ENCODE measurements around the gene MB21D2.

MB21D2 gene

GRCh38 chr3:192911293-192911692 lies 6.4 kb downstream of the MB21D2 start:
- DNase-seq (ENCODE audit: low spot score in 2 of 2) (no peak), ATAC-seq (no peak)
- H3K4me3 Mint-ChIP-seq: no peak overlapping the region
- peaks cover 13% of the 10 kb centered on the region for H3K36me3 Mint-ChIP-seq
- H3K27ac Mint-ChIP-seq: no peak overlapping the region
- peaks cover 11% of the 10 kb centered on the region for H3K4me1 Mint-ChIP-seq
- H3K9me3 Mint-ChIP-seq: peaks cover 3% of the 10 kb centered on the region

- Mint-ChIP-seq H3K4me1 (peaks cover 6% of the 10 kb centered on the region), H3K4me3 (no peak overlapping the region), H3K36me3 (peaks cover 19% of the 10 kb centered on the region), H3K27ac (no peak overlapping the region), H3K9me3 (peaks cover 3% of the 10 kb centered on the region)
- DNase-seq (ENCODE audit: low spot score in 2 of 2): no peak
- ATAC-seq: no peak
These were observed 9.9 kb downstream of the MB21D2 start for GRCh38 chr3:192907784-192908183.

DNA sequence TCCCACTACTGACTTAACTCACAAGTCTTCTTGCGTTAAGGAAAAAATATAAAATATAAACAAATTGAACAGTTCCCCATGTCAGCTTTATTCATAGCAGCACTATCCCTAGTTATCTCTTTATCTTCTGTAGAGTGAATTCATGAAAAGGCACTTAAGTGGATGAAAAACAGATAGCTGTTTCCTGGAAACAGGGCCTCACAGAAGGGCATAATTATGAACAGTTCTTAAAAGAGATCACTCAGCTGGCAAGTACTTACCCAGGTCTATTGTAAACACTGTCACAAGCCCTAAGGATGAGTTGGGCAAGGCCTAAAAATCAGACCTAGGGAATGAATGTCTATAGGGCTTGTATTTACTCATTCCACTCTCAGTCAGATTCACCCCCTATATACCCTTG lies 10.7 kb downstream of the MB21D2 start:
- Mint-ChIP-seq H3K4me1 (peaks cover 6% of the 10 kb centered on the region), H3K27ac (no peak overlapping the region)
- ATAC-seq: peak; percentile 84

GRCh38 chr3:192905980-192906678 lies 11.5 kb downstream of the MB21D2 start:
- DNase-seq (ENCODE audit: low spot score in 2 of 2) (no peak), ATAC-seq (no peak)
- peaks cover 15% of the 10 kb centered on the region for H3K36me3 Mint-ChIP-seq
- H3K4me1 Mint-ChIP-seq: peaks cover 6% of the 10 kb centered on the region
- H3K9me3 Mint-ChIP-seq: peaks cover 3% of the 10 kb centered on the region
- H3K4me3 Mint-ChIP-seq: no peak overlapping the region
- H3K27ac Mint-ChIP-seq: no peak overlapping the region

More for the DNA sequence above, 10.7 kb downstream of the MB21D2 start:
- H3K4me3 Mint-ChIP-seq: no peak overlapping the region
- peaks cover 3% of the 10 kb centered on the region for H3K9me3 Mint-ChIP-seq
- H3K36me3 Mint-ChIP-seq: peaks cover 19% of the 10 kb centered on the region
- no peak for DNase-seq (ENCODE audit: low spot score in 2 of 2)

GRCh38 chr3:192904632-192905289 lies 12.9 kb downstream of the MB21D2 start:
- peaks cover 15% of the 10 kb centered on the region for H3K36me3 Mint-ChIP-seq
- DNase-seq (ENCODE audit: low spot score in 2 of 2) (no peak), ATAC-seq (no peak)
- H3K4me1 Mint-ChIP-seq: peaks cover 14% of the 10 kb centered on the region
- peaks cover 3% of the 10 kb centered on the region for H3K9me3 Mint-ChIP-seq
- H3K27ac Mint-ChIP-seq: no peak overlapping the region
- no peak overlapping the region for H3K4me3 Mint-ChIP-seq

GRCh38 chr3:192902549-192902948 lies 15.1 kb downstream of the MB21D2 start:
- Mint-ChIP-seq H3K4me3 (no peak overlapping the region), H3K27ac (no peak overlapping the region), H3K4me1 (peaks cover 26% of the 10 kb centered on the region), H3K9me3 (peaks cover 3% of the 10 kb centered on the region), H3K36me3 (peaks cover 17% of the 10 kb centered on the region)
- ATAC-seq (no peak), DNase-seq (ENCODE audit: low spot score in 2 of 2) (no peak)

- ATAC-seq: no peak
- no peak for DNase-seq (ENCODE audit: low spot score in 2 of 2)
- Mint-ChIP-seq H3K9me3 (peaks cover 5% of the 10 kb centered on the region), H3K36me3 (peaks cover 17% of the 10 kb centered on the region), H3K4me1 (peaks cover 34% of the 10 kb centered on the region), H3K4me3 (no peak overlapping the region), H3K27ac (no peak overlapping the region)
These were observed 16.2 kb downstream of the MB21D2 start for GRCh38 chr3:192901435-192901834.

DNA sequence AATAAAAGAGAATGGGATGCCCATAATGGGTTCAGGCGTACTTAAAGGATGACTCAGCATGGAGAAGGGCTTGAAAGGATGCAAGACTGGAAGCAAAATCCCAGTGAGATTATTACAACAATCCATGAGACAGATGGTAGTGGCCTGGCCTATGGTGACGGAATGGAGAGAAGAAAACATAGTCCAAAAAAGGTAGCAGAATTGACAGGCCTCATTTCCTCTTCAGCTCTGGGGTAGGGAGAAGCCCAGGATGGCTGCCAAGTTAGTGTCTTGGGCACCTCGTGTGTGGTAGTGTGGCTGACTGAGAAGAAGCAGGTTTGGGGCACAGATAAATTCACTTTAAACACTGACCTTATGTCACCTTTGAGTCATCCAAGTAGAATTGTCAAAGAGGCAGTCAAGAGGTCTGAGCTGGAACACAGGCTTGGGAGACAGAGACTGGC lies 18.1 kb downstream of the MB21D2 start:
- Mint-ChIP-seq H3K36me3 (peaks cover 10% of the 10 kb centered on the region), H3K27ac (peak overlapping the region; percentile 67), H3K9me3 (peaks cover 6% of the 10 kb centered on the region), H3K4me3 (peak overlapping the region; percentile 39), H3K4me1 (peaks cover 50% of the 10 kb centered on the region)
- DNase-seq (ENCODE audit: low spot score in 2 of 2): no peak
- ATAC-seq: peak; percentile 65

GRCh38 chr3:192897005-192897404 lies 20.7 kb downstream of the MB21D2 start:
- Mint-ChIP-seq H3K4me3 (peak overlapping the region; percentile 24), H3K27ac (peak overlapping the region; percentile 9), H3K36me3 (peaks cover 17% of the 10 kb centered on the region)

GRCh38 chr3:192896208-192896607 lies 21.4 kb downstream of the MB21D2 start:
- no peak for ATAC-seq
- Mint-ChIP-seq H3K27ac (peak overlapping the region; percentile 9), H3K4me1 (peaks cover 74% of the 10 kb centered on the region), H3K36me3 (peaks cover 17% of the 10 kb centered on the region), H3K9me3 (peaks cover 6% of the 10 kb centered on the region), H3K4me3 (peak overlapping the region; percentile 28)
- DNase-seq (ENCODE audit: low spot score in 2 of 2): no peak

More at GRCh38 chr3:192897005-192897404, 20.7 kb downstream of the MB21D2 start:
- no peak for DNase-seq (ENCODE audit: low spot score in 2 of 2)
- peaks cover 6% of the 10 kb centered on the region for H3K9me3 Mint-ChIP-seq
- peaks cover 71% of the 10 kb centered on the region for H3K4me1 Mint-ChIP-seq
- no peak for ATAC-seq

DNA sequence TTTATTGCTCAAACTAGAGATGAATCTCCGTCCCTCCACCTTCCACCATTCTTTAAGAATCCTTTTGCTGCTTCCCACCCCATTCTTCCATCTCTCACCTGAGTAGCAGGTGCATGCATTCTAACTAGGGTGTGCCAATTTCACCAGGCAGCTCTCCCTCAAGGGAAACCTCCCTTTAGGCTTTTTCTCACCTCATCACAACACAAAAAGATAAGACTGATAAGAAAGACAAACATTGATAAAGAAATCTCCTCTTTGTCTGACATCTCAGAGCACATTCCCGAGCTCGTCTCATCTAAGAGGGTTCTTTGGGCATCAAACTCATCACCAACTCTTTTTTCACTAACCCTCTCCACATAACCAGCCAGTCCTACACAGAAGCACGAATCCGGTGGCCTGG lies 23.0 kb downstream of the MB21D2 start:
- Mint-ChIP-seq H3K36me3 (peaks cover 17% of the 10 kb centered on the region), H3K27ac (peak overlapping the region; percentile 82), H3K4me1 (peaks cover 70% of the 10 kb centered on the region), H3K4me3 (peak overlapping the region; percentile 28), H3K9me3 (peaks cover 6% of the 10 kb centered on the region)
- ATAC-seq (no peak), DNase-seq (ENCODE audit: low spot score in 2 of 2) (no peak)

- Mint-ChIP-seq H3K9me3 (peaks cover 6% of the 10 kb centered on the region), H3K36me3 (peaks cover 7% of the 10 kb centered on the region), H3K27ac (peak overlapping the region; percentile 82), H3K4me3 (peak overlapping the region; percentile 28), H3K4me1 (peaks cover 68% of the 10 kb centered on the region)
- DNase-seq (ENCODE audit: low spot score in 2 of 2): peak; percentile 23 to 64
- peak; percentile 96 for ATAC-seq
These were observed 24.5 kb downstream of the MB21D2 start for GRCh38 chr3:192892981-192893700.

DNA sequence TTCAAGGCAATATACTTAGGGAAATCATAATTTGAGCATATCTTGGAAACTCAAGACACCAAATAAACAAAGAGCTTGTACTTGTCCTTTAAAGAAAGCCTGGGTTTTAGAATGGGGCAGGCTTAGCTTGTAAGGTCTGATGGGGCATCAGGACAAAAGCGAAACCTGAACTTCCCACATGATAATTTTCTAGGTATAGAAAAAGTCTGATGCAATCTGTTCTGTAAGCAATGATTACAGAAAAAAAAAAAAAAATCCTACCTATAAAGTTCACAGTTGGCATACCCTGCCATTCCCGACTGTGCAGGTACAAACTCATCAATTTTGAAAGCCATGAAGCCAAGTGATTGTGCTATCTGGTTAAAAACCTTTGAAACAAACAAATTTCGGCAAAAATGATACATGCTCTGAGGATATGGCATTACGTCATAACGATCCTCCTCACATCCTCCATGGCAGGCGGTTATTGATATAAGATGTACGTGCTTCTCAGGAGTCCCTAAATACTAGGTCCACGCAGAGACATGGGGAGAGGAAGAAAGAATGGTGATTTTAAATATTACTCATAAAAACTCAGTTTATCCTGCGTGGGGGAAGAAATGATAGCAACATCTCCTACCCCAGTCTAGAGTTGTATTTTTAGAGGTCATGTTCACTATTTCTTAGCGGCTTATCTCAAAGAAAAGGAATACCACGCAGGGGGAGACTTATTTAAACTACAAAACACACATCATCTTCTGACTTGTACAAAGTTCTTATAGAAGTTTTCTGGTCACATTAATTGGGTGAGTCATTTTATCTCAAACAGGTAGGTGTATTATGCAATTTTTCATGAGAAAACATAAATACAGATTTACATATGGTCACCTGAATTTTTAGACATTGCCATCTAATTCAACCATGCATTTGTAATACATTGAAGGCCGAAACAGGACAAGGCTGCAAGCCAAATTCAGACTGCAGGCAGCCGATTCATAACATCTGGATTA lies 27.0 kb downstream of the MB21D2 start:
- H3K9me3 Mint-ChIP-seq: no peaks in the 10 kb centered on the region
- H3K27ac Mint-ChIP-seq: peak overlapping the region; percentile 50
- H3K4me1 Mint-ChIP-seq: peaks cover 55% of the 10 kb centered on the region
- peaks cover 7% of the 10 kb centered on the region for H3K36me3 Mint-ChIP-seq
- H3K4me3 Mint-ChIP-seq: no peak overlapping the region
- DNase-seq (ENCODE audit: low spot score in 2 of 2) (no peak), ATAC-seq (no peak)

GRCh38 chr3:192889679-192890078 lies 28.0 kb downstream of the MB21D2 start:
- Mint-ChIP-seq H3K4me3 (peak overlapping the region; percentile 13), H3K9me3 (no peaks in the 10 kb centered on the region)

More at GRCh38 chr3:192889679-192890078, 28.0 kb downstream of the MB21D2 start:
- H3K27ac Mint-ChIP-seq: peak overlapping the region; percentile 50
- DNase-seq (ENCODE audit: low spot score in 2 of 2) (no peak), ATAC-seq (no peak)
- peaks cover 7% of the 10 kb centered on the region for H3K36me3 Mint-ChIP-seq
- H3K4me1 Mint-ChIP-seq: peaks cover 45% of the 10 kb centered on the region

Measured in stimulated activated effector memory CD8-positive, alpha-beta T cell treated with anti-CD3 and anti-CD28 coated beads, Interleukin-12 subunit alpha, Interleukin-12 subunit beta, amount 100 ng/mL, for 72 hours (primary cell).